Stimulated activated CD8-positive, alpha-beta memory T cell treated with anti-CD3 and anti-CD28 coated beads, Interleukin-2, amount 100 ng/mL, for 1 hour (primary cell): ENCODE data around the gene VWA3A.
A peak's percentile ranks its signal among the peaks of the same experiment; 100 is the strongest.

ENCODE experiments used
- DNase-seq, 2 donors: peaks; one replicate each; pipeline ENCODE4 v3.0.0-alpha.2; 2020; ENCODE audit warnings: low read depth in 2 of 2

Gene VWA3A

DNA sequence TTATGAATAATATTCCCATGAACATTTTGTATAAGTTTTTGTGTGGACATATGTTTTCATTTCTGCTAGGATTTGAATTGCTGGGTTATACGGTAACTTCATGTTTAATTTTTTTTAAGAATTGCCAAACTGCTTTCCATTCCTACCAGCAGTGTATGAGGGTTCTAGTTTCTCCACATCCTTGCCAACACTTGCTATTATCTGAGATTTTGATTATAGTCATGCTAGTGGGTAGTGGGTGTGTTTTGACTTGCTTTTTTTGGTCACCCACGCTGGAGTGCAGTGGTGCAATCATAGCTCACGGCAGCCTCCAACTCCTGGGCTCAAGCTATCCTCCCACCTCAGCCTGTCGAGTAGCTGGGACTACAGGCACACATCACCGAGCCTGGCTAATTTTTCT is 110.8 kb downstream of the VWA3A start:
- no peak for DNase-seq

GRCh38 chr16:22204091-22204655 is 111.8 kb downstream of the VWA3A start:
- DNase-seq = no peak

- DNase-seq = no peak
Observed at GRCh38 chr16:22205577-22206012, 113.3 kb downstream of the VWA3A start.

- peak; percentile 64 to 69 for DNase-seq
Observed at GRCh38 chr16:22206013-22206841, 113.9 kb downstream of the VWA3A start, which contains the start of gene EEF2K. Gene EEF2K (plus strand): TSS chr16:22206278. CDS start chr16:22225730, 19,452 bp downstream.
